ENCODE data around the gene BCOR. TPM values are rescaled to one million over a fixed set of nuclear protein-coding genes. Genes with fewer than 3 reads are reported as not detected.

The BCOR gene
- total and polyA plus RNA-seq, 2 of the 8 experiments (the other 6 are each of a cell fraction or from before 2014, with no cell fraction given), result 25.0 to 50.8 TPM

DNA sequence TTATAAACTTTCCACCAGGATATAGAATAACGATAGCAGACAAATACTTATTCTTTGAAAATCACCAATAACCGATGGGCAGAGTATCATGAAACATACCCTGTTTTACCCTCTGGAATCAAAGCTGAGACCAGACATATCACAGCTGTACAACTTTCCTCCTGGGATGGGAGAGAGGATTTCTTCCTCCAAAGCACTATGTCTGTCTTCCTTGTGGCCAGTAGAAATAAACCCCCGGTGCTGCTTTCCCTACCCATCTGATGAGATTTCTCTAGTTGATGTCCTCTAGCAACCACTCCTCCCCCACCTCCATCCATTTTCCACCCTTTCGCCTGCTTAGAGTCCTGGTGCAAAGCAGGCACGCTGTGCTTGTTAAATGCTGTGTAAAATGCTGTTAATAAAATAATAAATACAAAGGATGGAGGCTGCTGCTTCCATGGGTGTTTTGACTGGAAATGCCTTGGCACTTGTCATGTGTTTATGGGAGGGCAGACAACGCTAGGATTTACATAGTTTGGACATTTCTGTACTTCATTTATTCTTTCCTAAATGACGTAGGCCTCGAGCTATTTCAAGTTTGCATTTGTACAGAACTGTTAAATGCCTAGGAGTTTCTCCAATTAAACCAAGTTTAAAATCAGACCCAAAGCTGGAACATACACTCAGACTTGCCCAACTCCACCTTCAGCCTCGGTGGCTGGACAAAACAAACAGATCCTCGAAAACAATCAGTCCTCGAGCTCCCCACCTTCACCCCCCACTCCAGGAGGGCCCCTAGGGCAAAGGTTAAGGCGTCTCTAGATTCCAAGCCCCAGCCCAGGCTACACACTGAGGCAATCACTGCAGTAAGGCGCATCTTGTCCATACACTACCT is 10.1 kb downstream of the BCOR start:
- H4K20me1 ChIP-seq (replicated peaks in 1 of 2; ENCODE audit: control insufficient read depth in 1 of 2, insufficient read depth in 2 of 2, low read length in 2 of 2), result peaks cover 34 to 36% of the 10 kb centered on the region in 2 experiments
- no peak overlapping the region for H3K9ac ChIP-seq (replicated peaks in 1 of 4; ENCODE audit: extremely low read depth in 1 of 4, low read depth in 3 of 4, low read length in 3 of 4)
- peak overlapping the region in 3 of 4 experiments; percentile 14 to 79 (median 17); a peak in 5 of 8 replicates for H3K4me3 ChIP-seq (ENCODE audit: extremely low read depth in 1 of 4, insufficient read depth in 2 of 4, low read depth in 3 of 4, low read length in 4 of 4)
- H2AK5ac ChIP-seq (ENCODE audit: low read depth, low read length), result 0 out of 2 replicates have a peak overlapping the region, but pooled peaks have one; percentile 24
- H3K18ac ChIP-seq (ENCODE audit: extremely low read depth, low read length), result peak overlapping the region; percentile 60; the same call in 1 of the 2 replicates
- H3K79me1 ChIP-seq (ENCODE audit: low read depth, low read length), result no peaks in the 10 kb centered on the region
- H2BK12ac ChIP-seq (ENCODE audit: low read depth, low read length), result peak overlapping the region; percentile 68; the same call in 1 of the 2 replicates
- H2BK20ac ChIP-seq (ENCODE audit: low read length), result no peak overlapping the region
- FAIRE-seq, result no peak
- peaks cover 0 to 37% (median 14%) of the 10 kb centered on the region in 4 experiments; a peak in 5 of 7 replicates for H3K27me3 ChIP-seq (replicated peaks in 1 of 4; ENCODE audit: control insufficient read depth in 3 of 4, extremely low read depth in 1 of 4, insufficient read depth in 3 of 4, low read length in 3 of 4)
- no peak overlapping the region for H3K23ac ChIP-seq (ENCODE audit: insufficient read length)
- peak overlapping the region; percentile 78 to 81 for H3K4me2 ChIP-seq (ENCODE audit: insufficient read depth in 1 of 2, low read depth in 2 of 2, low read length in 2 of 2)
- H2BK120ac ChIP-seq (replicated peaks; ENCODE audit: low read depth, low read length), result no peak overlapping the region
- H2BK5ac ChIP-seq (ENCODE audit: low read depth, low read length), result no peak overlapping the region
- no peak overlapping the region for H3K27ac ChIP-seq (ENCODE audit: low read depth, low read length)
- no peak overlapping the region for H2BK15ac ChIP-seq (ENCODE audit: low read length)
- H3K14ac ChIP-seq (ENCODE audit: insufficient read length), result no peak overlapping the region
- DNase-seq (ENCODE audit: low read depth in 1 of 2, low spot score in 2 of 2), result no peak
- H3K36me3 ChIP-seq (ENCODE audit: control insufficient read depth in 2 of 4, insufficient read depth in 4 of 4, low read length in 3 of 4), result no peaks in the 10 kb centered on the region
- H3K79me2 ChIP-seq (ENCODE audit: control insufficient read depth in 1 of 2, insufficient read depth in 2 of 2, low read length in 2 of 2), result peaks cover 5 to 87% of the 10 kb centered on the region in 2 experiments; a peak in 3 of 4 replicates
- ChIA-PET CTCF (ENCODE audit: partially characterized antibody) (interaction anchor here (0.7 to 1.7 kb wide), 2 partner anchors 10 to 19 kb away, joined by 3 to 7 read pairs; partner anchors contain the start of gene BCOR), POLR2A (ENCODE audit: partially characterized antibody) (interaction anchor here (0.7 to 29.1 kb wide), 6 partner anchors 11 to 61 kb away, joined by 3 to 509 read pairs (median 10); partner anchors contain the start of gene BCOR)
- no peaks in the 10 kb centered on the region for H3K9me3 ChIP-seq (ENCODE audit: insufficient read depth in 2 of 2, low read depth in 1 of 2, low read length in 1 of 2)
- WGBS, 2 experiments (ENCODE audit: extremely low coverage in 1 of 2, insufficient coverage in 1 of 2, insufficient read length in 1 of 2, insufficient replicate concordance in 2 of 2, low coverage in 1 of 2, low lambda C conversion rate in 2 of 2, missing lambda C conversion rate in 1 of 2), result 24% methylated on average over 10 of the region's 13 CpGs; no CpG with 5 or more reads in 1 of the 2 experiments
- no peak overlapping the region for H2AFZ ChIP-seq (ENCODE audit: low read length)
- H4K91ac ChIP-seq (replicated peaks; ENCODE audit: insufficient read length, low read length), result peak overlapping the region; percentile 9
- TF ChIP-seq BACH1 (IDR thresholded peaks at IDR 0.05; ENCODE audit: low read length), result no peak
- TF ChIP-seq BRCA1 (IDR thresholded peaks at IDR 0.05; ENCODE audit: low read depth, low read length), result no peak
- TF ChIP-seq SAP30 (IDR thresholded peaks at IDR 0.05; ENCODE audit: insufficient read depth, insufficient replicate concordance, low read length), result no peak
- no peak for TF ChIP-seq SIX5 (IDR thresholded peaks at IDR 0.05; ENCODE audit: low read depth, low read length)
- TF ChIP-seq POLR2A (IDR thresholded peaks at IDR 0.05; ENCODE audit: control extremely low read depth in 1 of 2, low read depth in 2 of 2, low read length in 2 of 2), result no peak
- no peak for TF ChIP-seq CBX8 (IDR thresholded peaks at IDR 0.05; ENCODE audit: borderline replicate concordance, low read depth, low read length)
- TF ChIP-seq CTBP2 (IDR thresholded peaks at IDR 0.05; ENCODE audit: borderline replicate concordance, insufficient read depth, insufficient read length, low read length), result no peak
- TF ChIP-seq SP2 (IDR thresholded peaks at IDR 0.05; ENCODE audit: low read length), result no peak
- TF ChIP-seq POLR2AphosphoS5 (IDR thresholded peaks at IDR 0.05; ENCODE audit: low read depth, low read length), result no peak; the same call in 1 of the 2 replicates
- no peak for TF ChIP-seq KDM4A (IDR thresholded peaks at IDR 0.05; ENCODE audit: low read depth, low read length, severe bottlenecking)
- no peak overlapping the region for H3K4ac ChIP-seq (replicated peaks; ENCODE audit: insufficient read length, low read depth, low read length)
- H3K4me1 ChIP-seq (replicated peaks in 1 of 4; ENCODE audit: control insufficient read depth in 3 of 4, insufficient read depth in 4 of 4, low read length in 3 of 4), result peaks cover 12 to 40% (median 30%) of the 10 kb centered on the region in 4 experiments
- no peak overlapping the region for H4K8ac ChIP-seq (ENCODE audit: extremely low read depth, insufficient read depth, low read length)
- no peak overlapping the region for H3K56ac ChIP-seq (replicated peaks; ENCODE audit: insufficient read length, low read depth, low read length)
- no peak overlapping the region for H4K5ac ChIP-seq (ENCODE audit: insufficient read length, low read depth, low read length)
- H3K23me2 ChIP-seq (ENCODE audit: low read depth, low read length), result peaks cover 7% of the 10 kb centered on the region; the same call in 1 of the 2 replicates

All from H1 (cell line).